LNCaP clone FGC (cell line): ENCODE results near the gene GPC1.

Experiments
- DNase-seq: peaks from one replicate; pipeline ENCODE4 v3.0.0-alpha.2; 2011; ENCODE audit warnings: low read depth
- H3K4me3 ChIP-seq: 2 replicates; pipeline ENCODE4 v1.5.1; 2011; ENCODE audit warnings: mild to moderate bottlenecking, low read depth, low read length, control low read depth
- TF ChIP-seq, protein P1 (sequence below): IDR thresholded peaks from 2 replicates; pipeline ENCODE4 v1.5.1; 2012; ENCODE audit warnings: mild to moderate bottlenecking; ENCODE audit not compliant: control insufficient read depth, insufficient read depth; ENCODE audit errors: extremely low read depth

The GPC1 gene

DNA sequence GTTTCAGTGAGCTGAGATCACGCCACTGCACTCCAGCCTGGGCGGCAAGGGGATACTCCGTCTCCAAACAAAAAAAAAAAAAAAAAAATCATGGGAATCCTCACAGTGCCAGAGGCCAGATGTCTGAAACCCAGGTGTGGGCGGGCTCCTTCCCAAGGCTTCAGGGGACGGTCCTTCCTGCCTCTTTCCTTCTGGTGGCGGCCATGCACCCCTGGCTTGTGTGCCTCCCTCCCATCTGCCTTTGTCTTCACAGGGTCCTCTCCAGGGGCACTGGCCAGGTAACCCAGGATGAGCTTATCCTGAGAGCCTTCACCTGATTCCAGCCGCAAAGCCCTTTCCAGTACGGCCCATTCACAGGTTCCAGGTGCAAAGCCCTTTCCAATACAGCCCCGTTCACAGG, 40.9 kb upstream of the GPC1 start:
- no peak for DNase-seq
- no peak overlapping the region for H3K4me3 ChIP-seq
- TF ChIP-seq, protein P1, sequence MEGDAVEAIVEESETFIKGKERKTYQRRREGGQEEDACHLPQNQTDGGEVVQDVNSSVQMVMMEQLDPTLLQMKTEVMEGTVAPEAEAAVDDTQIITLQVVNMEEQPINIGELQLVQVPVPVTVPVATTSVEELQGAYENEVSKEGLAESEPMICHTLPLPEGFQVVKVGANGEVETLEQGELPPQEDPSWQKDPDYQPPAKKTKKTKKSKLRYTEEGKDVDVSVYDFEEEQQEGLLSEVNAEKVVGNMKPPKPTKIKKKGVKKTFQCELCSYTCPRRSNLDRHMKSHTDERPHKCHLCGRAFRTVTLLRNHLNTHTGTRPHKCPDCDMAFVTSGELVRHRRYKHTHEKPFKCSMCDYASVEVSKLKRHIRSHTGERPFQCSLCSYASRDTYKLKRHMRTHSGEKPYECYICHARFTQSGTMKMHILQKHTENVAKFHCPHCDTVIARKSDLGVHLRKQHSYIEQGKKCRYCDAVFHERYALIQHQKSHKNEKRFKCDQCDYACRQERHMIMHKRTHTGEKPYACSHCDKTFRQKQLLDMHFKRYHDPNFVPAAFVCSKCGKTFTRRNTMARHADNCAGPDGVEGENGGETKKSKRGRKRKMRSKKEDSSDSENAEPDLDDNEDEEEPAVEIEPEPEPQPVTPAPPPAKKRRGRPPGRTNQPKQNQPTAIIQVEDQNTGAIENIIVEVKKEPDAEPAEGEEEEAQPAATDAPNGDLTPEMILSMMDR = no peak

- no peak for DNase-seq
- TF ChIP-seq, protein P1 = no peak
- H3K4me3 ChIP-seq = no peak overlapping the region
These were observed 40.0 kb upstream of the GPC1 start for GRCh38 chr2:240395448-240395847.

DNA sequence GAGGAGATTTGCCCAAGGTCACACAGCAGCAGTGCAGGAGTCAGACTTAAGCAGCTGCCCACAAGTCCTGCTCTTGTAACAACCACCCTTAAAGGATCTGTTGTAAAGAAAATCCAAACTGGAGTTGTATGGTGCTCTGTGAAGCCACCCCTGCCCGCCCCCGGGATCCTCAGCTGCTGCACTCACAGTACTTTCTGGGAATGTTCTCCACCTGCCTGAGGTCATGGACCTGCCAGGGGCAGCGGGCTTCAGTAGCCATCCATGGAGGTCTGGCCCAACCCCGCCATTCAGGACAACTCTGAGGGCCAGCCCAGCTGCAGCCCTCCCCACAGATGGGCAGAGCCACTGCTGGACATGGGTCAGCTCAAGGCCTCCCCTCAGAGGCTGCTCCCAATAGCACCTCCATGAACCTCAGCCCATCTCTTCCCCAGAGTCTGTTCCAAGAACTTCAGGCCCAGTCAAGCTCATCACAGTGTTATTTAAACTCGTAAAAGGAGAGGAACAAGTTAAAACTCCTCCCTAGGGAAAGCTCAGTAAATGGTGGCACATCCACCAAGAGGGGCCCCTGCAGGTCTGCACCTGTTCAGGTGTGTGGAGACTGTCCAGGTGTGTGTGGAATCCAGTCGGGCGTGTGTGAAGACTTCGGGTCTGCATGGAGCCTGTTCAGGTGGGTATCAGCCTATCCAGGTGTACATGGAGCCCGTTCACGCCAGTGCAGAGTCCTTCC, 39.4 kb upstream of the GPC1 start:
- no peak overlapping the region for H3K4me3 ChIP-seq
- no peak for DNase-seq
- TF ChIP-seq, protein P1 = no peak

DNA sequence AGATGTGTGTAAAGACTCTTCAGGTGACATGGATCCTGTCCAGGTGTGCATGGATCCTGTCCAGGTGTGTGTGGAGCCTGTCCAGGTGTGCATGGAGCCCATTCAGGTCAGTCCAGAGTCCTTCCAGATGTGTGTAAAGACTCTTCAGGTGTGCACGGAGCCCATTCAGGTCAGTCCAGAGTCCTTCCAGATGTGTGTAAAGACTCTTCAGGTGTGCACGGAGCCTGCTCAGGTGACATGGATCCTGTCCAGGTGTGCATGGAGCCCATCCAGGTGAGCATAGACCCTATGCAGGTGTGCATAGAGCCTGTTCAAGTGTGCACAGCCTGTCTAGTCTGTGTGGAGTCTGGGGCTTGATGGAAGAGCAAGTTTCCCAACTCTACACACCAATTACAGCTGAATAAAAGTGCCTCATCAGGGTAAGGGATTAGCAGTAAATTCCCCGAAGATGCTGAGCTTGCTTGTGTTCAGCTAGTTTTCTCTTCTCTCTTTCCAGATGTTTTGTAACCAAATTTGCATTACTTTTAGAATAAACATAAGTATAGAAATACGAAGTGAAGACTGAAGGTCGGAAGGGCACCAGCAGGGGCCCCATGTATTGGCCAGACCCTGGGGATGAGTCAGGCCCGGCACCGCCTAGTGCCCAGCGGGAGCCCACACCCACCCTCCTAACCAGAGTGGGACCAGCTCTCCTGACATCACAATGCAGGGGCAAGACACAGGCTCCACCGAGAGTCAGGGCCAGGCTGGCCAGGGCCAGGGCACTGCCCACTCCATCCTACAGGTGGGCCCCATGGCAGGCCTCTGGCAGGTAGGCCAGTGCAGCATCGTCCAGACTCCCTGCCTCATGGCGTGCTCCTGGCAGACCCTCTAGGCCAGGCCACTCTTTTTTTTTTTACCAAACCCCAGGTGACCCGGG, 38.6 kb upstream of the GPC1 start:
- TF ChIP-seq, protein P1 = no peak
- no peak overlapping the region for H3K4me3 ChIP-seq
- DNase-seq = no peak

DNA sequence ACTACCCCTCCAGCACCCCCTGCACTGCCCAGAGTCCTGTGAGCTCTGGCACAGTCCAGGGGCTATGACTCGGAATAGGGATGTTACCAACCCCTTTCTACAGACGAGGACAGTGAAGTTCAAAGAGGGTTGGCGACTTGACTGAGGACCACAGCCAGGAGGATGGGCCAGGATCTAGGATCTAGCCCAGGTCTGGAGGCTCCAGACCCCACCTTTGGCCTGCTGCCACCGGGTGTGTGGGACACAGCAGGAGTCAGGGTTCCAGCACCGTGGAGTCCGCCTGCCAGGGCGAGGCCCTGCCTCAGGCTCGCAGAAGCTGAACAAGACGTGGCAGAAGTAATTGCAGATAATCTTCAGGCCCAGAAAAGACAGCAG, 37.9 kb upstream of the GPC1 start:
- no peak for DNase-seq
- TF ChIP-seq, protein P1 = no peak
- no peak overlapping the region for H3K4me3 ChIP-seq

DNA sequence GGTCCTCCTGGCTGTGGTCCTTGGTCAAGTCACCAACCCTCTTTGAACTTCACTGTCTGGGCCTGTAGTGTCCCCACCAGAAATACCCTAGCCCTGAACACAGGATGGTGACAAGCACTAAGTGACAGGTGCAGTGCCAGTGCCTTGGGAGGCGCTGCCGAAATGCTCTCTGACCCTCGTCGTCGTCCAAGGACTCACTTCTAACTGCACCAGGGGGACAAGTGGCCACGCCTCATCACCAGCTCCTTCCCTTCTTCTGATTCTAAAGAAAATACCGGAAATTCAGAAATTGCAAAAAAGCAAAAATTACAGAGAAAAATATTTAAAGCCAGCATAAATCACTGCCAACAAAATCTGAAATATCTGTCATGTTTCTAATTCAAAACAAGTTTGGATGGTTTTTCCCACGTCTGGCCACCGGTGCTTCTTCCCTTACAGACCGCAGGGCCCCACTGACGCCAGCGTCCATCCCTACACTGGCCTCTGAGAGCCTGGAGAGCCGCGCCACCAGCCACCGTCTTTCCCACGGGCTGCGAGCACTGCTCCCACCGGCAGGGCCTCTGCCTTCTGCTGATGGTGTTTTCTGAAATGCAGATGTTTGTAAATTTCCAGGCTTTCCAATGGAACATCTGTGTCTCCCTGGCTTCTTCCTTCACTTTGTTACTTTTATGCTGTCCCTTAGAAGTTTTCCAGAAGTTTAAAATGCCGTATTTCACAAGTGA, 37.4 kb upstream of the GPC1 start:
- TF ChIP-seq, protein P1 = no peak
- no peak overlapping the region for H3K4me3 ChIP-seq
- no peak for DNase-seq
